NCI-H526 (cell line): ENCODE measurements around the gene VEGFA.

Experiments
- DNase-seq, 2 experiments: peaks; one replicate each; lab custom pipeline; 2025; lab: John Stamatoyannopoulos, UW

The VEGFA gene

GRCh38 chr6:43738877-43739641 lies 31.0 kb upstream of the VEGFA start:
- no peak for DNase-seq

- no peak for DNase-seq
Observed at GRCh38 chr6:43739642-43740091, 30.3 kb upstream of the VEGFA start.

GRCh38 chr6:43740321-43740960 lies 29.6 kb upstream of the VEGFA start:
- no peak for DNase-seq

DNA sequence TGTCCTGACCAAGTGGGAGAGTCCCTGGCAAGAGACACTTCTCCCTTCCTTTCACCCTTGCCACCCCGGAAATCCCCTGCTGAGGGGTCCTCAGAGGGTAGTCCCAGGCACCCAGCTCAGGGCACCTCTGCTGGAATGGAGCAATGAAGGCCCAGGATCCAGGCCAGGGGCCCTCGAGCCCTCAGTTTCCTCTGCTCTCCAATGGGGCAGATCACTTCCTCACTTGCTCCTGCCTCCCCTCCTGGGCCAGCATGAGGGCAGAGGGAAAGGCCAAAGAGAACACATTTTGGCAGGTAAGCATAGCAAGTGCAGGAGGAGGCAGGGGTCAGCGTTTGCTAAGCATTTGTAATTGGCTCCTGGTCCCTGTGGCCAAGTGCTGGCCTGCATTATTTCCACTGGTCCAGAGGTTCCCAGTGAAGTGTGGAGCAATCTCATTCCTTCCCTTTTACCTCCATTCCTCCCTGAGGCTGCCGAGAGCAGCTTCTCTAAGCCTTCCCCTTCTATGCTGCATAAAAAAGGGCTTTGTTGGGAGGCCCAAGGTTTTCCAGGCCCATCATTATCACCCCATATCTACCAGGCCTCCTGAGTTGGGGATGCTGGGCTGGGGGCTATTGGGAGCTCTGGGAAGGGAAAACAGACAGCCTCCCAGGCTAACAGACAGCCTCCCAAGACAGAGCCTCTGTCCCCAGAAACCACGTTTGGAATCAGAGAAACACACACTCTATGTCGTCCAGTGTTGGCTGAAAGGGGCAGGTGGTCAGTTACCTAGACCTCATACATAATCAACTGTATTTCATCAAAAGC lies 28.8 kb upstream of the VEGFA start:
- DNase-seq: no peak

- DNase-seq: no peak
Observed at GRCh38 chr6:43741829-43742228, 28.2 kb upstream of the VEGFA start.

- DNase-seq: no peak
Observed at GRCh38 chr6:43742285-43742684, 27.7 kb upstream of the VEGFA start.

GRCh38 chr6:43742931-43743632 lies 26.9 kb upstream of the VEGFA start:
- DNase-seq: no peak

GRCh38 chr6:43743682-43744381 lies 26.2 kb upstream of the VEGFA start:
- no peak for DNase-seq

GRCh38 chr6:43744491-43744890 lies 25.5 kb upstream of the VEGFA start:
- no peak for DNase-seq

DNA sequence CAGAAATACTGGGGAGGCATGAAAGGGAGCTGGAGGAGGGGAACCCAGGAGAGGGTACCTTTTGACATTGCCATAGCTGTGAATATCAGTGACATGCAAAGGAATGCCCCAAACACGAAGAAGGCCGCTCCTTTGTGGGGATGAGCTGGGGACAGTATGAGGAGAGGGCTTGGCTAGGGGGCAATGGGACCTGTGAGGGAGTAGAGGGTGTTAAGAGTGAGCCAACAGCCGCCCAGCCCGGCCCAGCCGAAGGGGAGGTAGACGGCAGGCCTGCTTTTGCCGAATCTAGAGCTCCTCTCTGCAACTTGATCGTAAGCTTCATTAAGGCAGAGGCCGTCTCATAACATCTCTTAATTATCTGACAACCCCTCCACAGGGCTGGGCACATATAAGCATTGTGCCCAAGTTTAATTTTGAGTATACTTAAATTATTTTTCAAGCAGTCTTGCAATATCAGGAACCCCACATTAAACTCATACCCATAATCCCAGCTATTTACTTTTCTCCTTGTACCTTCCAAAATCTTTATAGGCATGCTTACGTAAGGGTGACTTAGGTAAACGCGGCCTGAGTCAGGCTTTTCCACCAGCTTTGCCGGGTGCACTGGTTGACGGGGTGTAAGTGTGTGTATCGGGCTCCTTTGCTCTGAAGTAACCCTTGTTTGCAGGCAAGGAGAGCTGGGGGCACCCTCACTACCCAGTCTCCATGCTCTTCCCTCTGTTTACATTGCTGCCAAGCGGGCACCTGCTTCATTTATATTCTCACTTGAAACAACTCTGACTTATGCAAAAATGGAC lies 24.9 kb upstream of the VEGFA start:
- no peak for DNase-seq

GRCh38 chr6:43746071-43746470 lies 23.9 kb upstream of the VEGFA start:
- DNase-seq: no peak

DNA sequence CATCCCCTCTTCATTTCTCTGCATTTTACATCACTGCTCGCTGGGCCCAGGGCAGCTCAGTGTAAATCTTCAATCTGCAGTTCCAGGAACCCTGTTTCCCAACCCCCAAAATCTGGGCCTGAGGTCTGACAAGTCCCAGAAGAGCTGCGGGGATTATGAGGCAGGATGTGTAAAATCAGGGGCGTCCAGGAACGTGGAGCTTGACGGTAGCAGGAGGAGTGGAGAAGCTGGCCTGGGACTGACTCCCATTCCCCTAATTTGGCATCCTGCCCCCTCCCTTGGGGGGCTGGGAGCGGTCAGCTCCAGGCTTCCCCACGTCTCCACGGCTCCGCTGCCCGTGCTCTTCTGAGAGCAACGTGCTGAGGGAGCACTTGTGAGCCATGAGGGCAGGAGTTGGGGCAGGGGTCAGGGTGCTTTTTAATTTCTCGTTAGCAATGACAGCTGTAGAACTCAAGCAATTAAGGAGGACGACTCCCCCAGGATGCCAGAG lies 23.4 kb upstream of the VEGFA start:
- no peak for DNase-seq

GRCh38 chr6:43747784-43748183 lies 22.2 kb upstream of the VEGFA start:
- no peak for DNase-seq

- no peak for DNase-seq
Observed at GRCh38 chr6:43748765-43749164, 21.2 kb upstream of the VEGFA start.

GRCh38 chr6:43749461-43749860 lies 20.6 kb upstream of the VEGFA start:
- no peak for DNase-seq

- no peak for DNase-seq
Observed at GRCh38 chr6:43750622-43751021, 19.4 kb upstream of the VEGFA start.

- no peak for DNase-seq
Observed at GRCh38 chr6:43753570-43754183, 16.3 kb upstream of the VEGFA start.

DNA sequence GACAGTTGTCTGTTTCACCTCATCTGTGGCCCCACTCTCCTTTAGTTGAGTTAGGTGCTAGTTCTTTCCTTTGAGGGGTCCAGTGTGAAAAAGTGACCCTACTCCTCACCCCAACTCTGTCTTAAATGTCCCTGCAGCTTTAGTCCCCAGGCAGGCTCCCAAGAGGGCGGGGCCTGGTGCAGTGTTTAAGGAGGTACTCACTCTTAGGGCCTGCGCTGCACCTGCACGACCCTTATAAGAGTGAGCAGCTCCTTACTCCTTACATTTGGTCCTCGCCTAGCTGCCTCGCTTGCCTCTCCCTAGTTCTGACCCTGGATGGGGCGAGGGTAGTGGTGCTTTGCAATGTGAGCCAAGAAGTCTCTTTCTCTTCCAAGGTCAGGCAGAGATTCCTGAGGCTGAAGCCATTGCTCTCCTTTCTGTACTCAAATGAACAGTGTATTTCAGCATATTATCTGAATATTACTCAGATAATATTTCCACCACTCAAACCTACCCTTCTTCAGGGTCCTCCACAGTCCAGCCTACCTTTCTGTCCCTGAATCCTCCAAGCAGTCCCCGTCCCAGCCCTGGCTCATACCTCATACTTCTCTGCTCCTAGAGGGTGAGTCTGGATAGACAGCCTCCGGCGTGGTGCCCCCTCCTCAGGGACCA lies 11.9 kb upstream of the VEGFA start:
- DNase-seq: no peak

- peak in 1 of 2 experiments; percentile 58 for DNase-seq
Observed at GRCh38 chr6:43758617-43759050, 11.4 kb upstream of the VEGFA start.
